Mesendoderm (in vitro differentiated cells): ENCODE results near the gene ASPSCR1.

Experiments
- DNase-seq: peaks from one replicate; pipeline ENCODE4 v3.0.0; 2013
- H2AK5ac ChIP-seq: 2 replicates; pipeline ENCODE4 v1.6.1; 2013; ENCODE audit warnings: low read length, inconsistent platforms
- H2BK120ac ChIP-seq: 2 replicates; pipeline ENCODE4 v1.6.1; 2013; ENCODE audit warnings: low read depth, mild to moderate bottlenecking, low read length, moderate library complexity, mixed read lengths
- H2BK15ac ChIP-seq: replicated peaks from 2 replicates; pipeline ENCODE4 v1.6.1; 2013; ENCODE audit warnings: low read depth, mild to moderate bottlenecking, moderate library complexity
- H2BK5ac ChIP-seq: 2 replicates; pipeline ENCODE4 v1.6.1; 2013; ENCODE audit warnings: low read length, inconsistent platforms
- H3K18ac ChIP-seq: 2 replicates; pipeline ENCODE4 v1.6.1; 2013; ENCODE audit warnings: mild to moderate bottlenecking, low read length, mixed read lengths
- H3K23ac ChIP-seq: one replicate; pipeline ENCODE4 v1.6.1; 2013; ENCODE audit warnings: low read length
- H3K27ac ChIP-seq: 2 replicates; pipeline ENCODE4 v1.5.1; 2013; ENCODE audit warnings: low read depth, mild to moderate bottlenecking, inconsistent platforms, low read length, moderate library complexity
- H3K27me3 ChIP-seq: 2 replicates; pipeline ENCODE4 v1.6.1; 2013; ENCODE audit warnings: low read length, control low read depth, mild to moderate bottlenecking, inconsistent platforms; ENCODE audit not compliant: insufficient read depth, poor library complexity
- H3K36me3 ChIP-seq: 2 replicates; pipeline ENCODE4 v1.6.1; 2013; ENCODE audit warnings: low read length, inconsistent platforms; ENCODE audit not compliant: control insufficient read depth, insufficient read depth
- H3K4ac ChIP-seq: one replicate; pipeline ENCODE4 v1.6.1; 2013; ENCODE audit warnings: low read depth, mild to moderate bottlenecking, low read length, moderate library complexity
- H3K4me1 ChIP-seq: 2 replicates; pipeline ENCODE4 v1.6.1; 2013; ENCODE audit warnings: low read depth, low read length, inconsistent platforms; ENCODE audit not compliant: control insufficient read depth
- H3K4me2 ChIP-seq: 2 replicates; pipeline ENCODE4 v1.6.1; 2013; ENCODE audit warnings: low read length
- H3K4me3 ChIP-seq: 2 replicates; pipeline ENCODE4 v1.5.1; 2013; ENCODE audit warnings: mild to moderate bottlenecking, low read length
- H3K56ac ChIP-seq: one replicate; pipeline ENCODE4 v1.6.1; 2013; ENCODE audit warnings: low read length
- H3K79me1 ChIP-seq: 2 replicates; pipeline ENCODE4 v1.6.1; 2013; ENCODE audit warnings: low read length, inconsistent platforms
- H3K79me2 ChIP-seq: 2 replicates; pipeline ENCODE4 v1.6.1; 2013; ENCODE audit warnings: mild to moderate bottlenecking, low read length; ENCODE audit not compliant: control insufficient read depth, insufficient read depth
- H3K9ac ChIP-seq: 2 replicates; pipeline ENCODE4 v1.6.1; 2013; ENCODE audit warnings: low read length, inconsistent platforms
- H4K5ac ChIP-seq: one replicate; pipeline ENCODE4 v1.6.1; 2013; ENCODE audit warnings: low read length
- H4K8ac ChIP-seq: one replicate; pipeline ENCODE4 v1.6.1; 2013; ENCODE audit warnings: low read depth, mild to moderate bottlenecking, control low read depth, low read length, moderate library complexity
- WGBS: extraction: QIAGEN DNeasy Blood & Tissue Kit; methylation state at CpG from one replicate; pipeline ENCODE4 v1.1.7; 2013; ENCODE audit warnings: low lambda C conversion rate, missing lambda C conversion rate; ENCODE audit not compliant: insufficient coverage; ENCODE audit errors: extremely low coverage; 5-methylcytosine and 5-hydroxymethylcytosine counted together

ASPSCR1 gene

DNA sequence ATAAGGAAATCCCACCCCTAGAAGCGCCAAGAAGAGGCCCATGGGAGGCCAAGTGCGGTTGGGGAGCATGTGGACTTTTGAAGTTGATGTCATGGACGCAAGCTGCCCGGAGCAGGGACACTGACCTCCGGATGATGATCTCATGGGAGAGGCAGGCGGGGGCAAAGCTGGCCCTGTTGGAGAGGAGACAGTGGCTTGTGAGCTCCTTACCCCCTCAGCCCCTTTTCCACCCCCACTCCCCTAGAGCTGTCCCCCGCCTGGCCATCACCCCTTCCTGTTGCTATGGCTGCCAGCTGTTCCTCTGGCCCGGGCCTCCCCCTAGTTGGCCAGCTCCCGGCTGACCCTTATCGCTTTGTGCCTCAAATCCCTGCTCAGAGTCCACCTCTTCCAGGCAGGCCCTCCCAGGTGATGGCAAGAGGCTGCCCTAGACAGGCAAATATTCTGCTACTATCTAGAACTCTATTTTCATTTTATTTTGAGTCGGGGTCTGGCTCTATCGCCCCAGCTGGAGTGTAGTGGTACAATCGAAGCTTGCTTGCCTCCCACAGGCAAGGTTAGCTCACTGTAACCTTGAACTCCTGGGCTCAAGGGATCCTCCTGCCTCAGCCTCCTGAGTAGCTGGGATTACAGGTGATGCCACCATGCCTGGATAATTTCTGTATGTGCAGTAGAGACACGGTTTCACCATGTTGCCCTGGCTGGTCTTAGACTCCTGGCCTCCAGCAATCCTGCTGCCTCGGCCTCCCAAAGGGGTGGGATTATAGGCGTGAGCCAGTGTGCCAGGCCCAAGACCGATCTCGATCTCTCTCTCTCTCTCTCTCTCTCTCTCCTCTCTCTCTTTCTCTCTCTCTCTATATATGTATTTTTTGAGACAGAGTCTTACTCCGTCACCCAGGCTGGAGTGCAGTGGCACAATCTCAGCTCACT is 23.0 kb upstream of the ASPSCR1 start:
- WGBS: no CpG with 5 or more reads among the region's 19 CpGs
- Histone ChIP-seq H3K27me3 (peaks cover 6% of the 10 kb centered on the region), H3K36me3 (no peaks in the 10 kb centered on the region), H4K5ac (no peak overlapping the region), H3K56ac (no peak overlapping the region), H2BK120ac (no peak overlapping the region), H2BK15ac (no peak overlapping the region), H2AK5ac (no peak overlapping the region), H3K79me2 (no peaks in the 10 kb centered on the region), H3K23ac (no peak overlapping the region), H3K27ac (no peak overlapping the region), H3K4me2 (no peak overlapping the region), H3K4ac (no peak overlapping the region), H3K9ac (no peak overlapping the region), H2BK5ac (no peak overlapping the region), H3K79me1 (no peaks in the 10 kb centered on the region), H3K4me1 (no peaks in the 10 kb centered on the region), H3K4me3 (no peak overlapping the region), H4K8ac (no peak overlapping the region), H3K18ac (no peak overlapping the region)
- no peak for DNase-seq

- Histone ChIP-seq H3K9ac (no peak overlapping the region), H3K27ac (no peak overlapping the region), H3K4me2 (no peak overlapping the region), H3K4ac (no peak overlapping the region), H3K27me3 (peaks cover 6% of the 10 kb centered on the region), H3K36me3 (no peaks in the 10 kb centered on the region), H2AK5ac (no peak overlapping the region), H2BK120ac (no peak overlapping the region), H4K8ac (no peak overlapping the region), H3K4me3 (no peak overlapping the region), H3K23ac (no peak overlapping the region), H3K4me1 (no peaks in the 10 kb centered on the region), H2BK5ac (no peak overlapping the region), H3K56ac (no peak overlapping the region), H3K18ac (no peak overlapping the region), H3K79me2 (no peaks in the 10 kb centered on the region), H4K5ac (no peak overlapping the region), H2BK15ac (no peak overlapping the region), H3K79me1 (no peaks in the 10 kb centered on the region)
- no peak for DNase-seq
- WGBS: no CpG with 5 or more reads among the region's 26 CpGs
Measured at GRCh38 chr17:81955058-81955681, 22.3 kb upstream of the ASPSCR1 start.

- peaks cover 6% of the 10 kb centered on the region for H3K27me3 ChIP-seq
- H3K4me1 ChIP-seq: no peaks in the 10 kb centered on the region
- H3K4me3 ChIP-seq: no peak overlapping the region
- no peaks in the 10 kb centered on the region for H3K36me3 ChIP-seq
- no peaks in the 10 kb centered on the region for H3K79me2 ChIP-seq
- DNase-seq: no peak
- no peak overlapping the region for H3K23ac ChIP-seq
- H3K56ac ChIP-seq: peak overlapping the region; percentile 15
- no peak overlapping the region for H2BK120ac ChIP-seq
- no peak overlapping the region for H4K8ac ChIP-seq
- H2BK5ac ChIP-seq: no peak overlapping the region
- H3K79me1 ChIP-seq: no peaks in the 10 kb centered on the region
- no peak overlapping the region for H2BK15ac ChIP-seq
- H3K4me2 ChIP-seq: no peak overlapping the region
- H3K27ac ChIP-seq: no peak overlapping the region
- H2AK5ac ChIP-seq: no peak overlapping the region
- H4K5ac ChIP-seq: no peak overlapping the region
- H3K18ac ChIP-seq: no peak overlapping the region
- 100% methylated on average over 1 of the region's 13 CpGs for WGBS
- no peak overlapping the region for H3K9ac ChIP-seq
- H3K4ac ChIP-seq: no peak overlapping the region
Measured at GRCh38 chr17:81955756-81956544, 21.5 kb upstream of the ASPSCR1 start.

GRCh38 chr17:81956607-81957589 is 20.5 kb upstream of the ASPSCR1 start:
- no CpG with 5 or more reads among the region's 45 CpGs for WGBS
- Histone ChIP-seq H3K4me3 (no peak overlapping the region), H3K4ac (no peak overlapping the region), H3K56ac (peak overlapping the region; percentile 42), H3K4me1 (no peaks in the 10 kb centered on the region), H2BK15ac (no peak overlapping the region), H2BK5ac (no peak overlapping the region), H3K79me1 (no peaks in the 10 kb centered on the region), H3K36me3 (no peaks in the 10 kb centered on the region), H3K27ac (no peak overlapping the region), H2BK120ac (no peak overlapping the region), H3K27me3 (peaks cover 6% of the 10 kb centered on the region), H3K4me2 (no peak overlapping the region), H3K23ac (peak overlapping the region; percentile 45), H4K8ac (no peak overlapping the region), H3K79me2 (no peaks in the 10 kb centered on the region), H2AK5ac (no peak overlapping the region), H3K18ac (no peak overlapping the region), H3K9ac (no peak overlapping the region), H4K5ac (no peak overlapping the region)
- DNase-seq: no peak
